ENCODE data around the gene ASB15.

The ASB15 gene

GRCh38 chr7:123622660-123623386 lies 21.2 kb downstream of the ASB15 start (continued):
- TF ChIP-seq IKZF3 (tag by site-specific recombination; IDR thresholded peaks at IDR 0.05) = peak; percentile 58; the same call in 1 of the 2 replicates
- TF ChIP-seq ZNF169 (tag by site-specific recombination; IDR thresholded peaks at IDR 0.05) = no peak
- TF ChIP-seq KLF8 (tag by site-specific recombination; IDR thresholded peaks at IDR 0.05) = no peak
- peak; percentile 57; the same call in 1 of the 2 replicates for TF ChIP-seq ATF2 (tag by site-specific recombination; IDR thresholded peaks at IDR 0.05; ENCODE audit: low read depth)
- 0 out of 2 replicates have a peak, but pooled peaks have one; percentile 32 for TF ChIP-seq ZBTB21 (tag by site-specific recombination; IDR thresholded peaks at IDR 0.05)
- peak; percentile 94 for TF ChIP-seq SCRT1 (tag by site-specific recombination; IDR thresholded peaks at IDR 0.05; ENCODE audit: borderline replicate concordance)
- TF ChIP-seq ZBTB17 (tag by site-specific recombination; IDR thresholded peaks at IDR 0.05) = peak; percentile 60; the same call in 1 of the 2 replicates
- no peak for TF ChIP-seq ZNF544 (tag by site-specific recombination; IDR thresholded peaks at IDR 0.05)
- no peak for TF ChIP-seq ZNF426 (tag by site-specific recombination; IDR thresholded peaks at IDR 0.05)
- peak; percentile 98 for TF ChIP-seq SCRT2 (tag by site-specific recombination; IDR thresholded peaks at IDR 0.05)
- TF ChIP-seq ZNF324 (tag by site-specific recombination; IDR thresholded peaks at IDR 0.05) = 0 out of 2 replicates have a peak, but pooled peaks have one; percentile 54

- Histone ChIP-seq H3K4me1 (ENCODE audit: control insufficient read depth, insufficient read depth, low read length) (0 out of 2 replicates have a peak, but pooled peaks cover 4% of the 10 kb centered on the region), H3K27ac (ENCODE audit: extremely low read depth, low read depth, low read length) (no peak overlapping the region), H3K9me3 (ENCODE audit: control insufficient read depth, insufficient read depth, low read depth, low read length) (no peaks in the 10 kb centered on the region), H3K36me3 (ENCODE audit: control insufficient read depth in 2 of 2, insufficient read depth in 1 of 2, low read length in 2 of 2) (no peaks in the 10 kb centered on the region), H3K4me3 (ENCODE audit: low read depth, low read length) (no peak overlapping the region)
- TF ChIP-seq ZNF654 (tag by site-specific recombination; IDR thresholded peaks at IDR 0.05; ENCODE audit: low read depth) (peak; percentile 35), ZBTB20 (tag by site-specific recombination; IDR thresholded peaks at IDR 0.05) (no peak), ZNF843 (tag by site-specific recombination; IDR thresholded peaks at IDR 0.05) (no peak), ZNF776 (tag by site-specific recombination; IDR thresholded peaks at IDR 0.05; ENCODE audit: borderline replicate concordance) (no peak), IKZF3 (tag by site-specific recombination; IDR thresholded peaks at IDR 0.05) (no peak), YY1 (tag by site-specific recombination; IDR thresholded peaks at IDR 0.05) (0 out of 2 replicates have a peak, but pooled peaks have one; percentile 43), ZNF580 (tag by site-specific recombination; IDR thresholded peaks at IDR 0.05) (0 out of 2 replicates have a peak, but pooled peaks have one; percentile 29), ZBTB6 (tag by site-specific recombination; IDR thresholded peaks at IDR 0.05) (no peak), ZNF585B (tag by site-specific recombination; IDR thresholded peaks at IDR 0.05) (no peak), CTCF (tag by site-specific recombination; IDR thresholded peaks at IDR 0.05) (peak; percentile 26; the same call in 1 of the 2 replicates), KLF10 (tag by site-specific recombination; IDR thresholded peaks at IDR 0.05) (no peak), AEBP2 (tag by site-specific recombination; IDR thresholded peaks at IDR 0.05; ENCODE audit: borderline replicate concordance) (no peak)
- CTCF ChIA-PET = interaction anchor here (0.6 to 2.3 kb wide), 26 partner anchors 8 to 247 kb away, joined by 3 to 25 read pairs (median 4); no protein-coding TSS in a partner anchor
- POLR2A ChIA-PET = no interaction called here
These were observed 23.0 kb downstream of the ASB15 start for GRCh38 chr7:123624527-123625183.

Measured in HEK293 (cell line).